ENCODE measurements around the gene GDPD3.

DNA sequence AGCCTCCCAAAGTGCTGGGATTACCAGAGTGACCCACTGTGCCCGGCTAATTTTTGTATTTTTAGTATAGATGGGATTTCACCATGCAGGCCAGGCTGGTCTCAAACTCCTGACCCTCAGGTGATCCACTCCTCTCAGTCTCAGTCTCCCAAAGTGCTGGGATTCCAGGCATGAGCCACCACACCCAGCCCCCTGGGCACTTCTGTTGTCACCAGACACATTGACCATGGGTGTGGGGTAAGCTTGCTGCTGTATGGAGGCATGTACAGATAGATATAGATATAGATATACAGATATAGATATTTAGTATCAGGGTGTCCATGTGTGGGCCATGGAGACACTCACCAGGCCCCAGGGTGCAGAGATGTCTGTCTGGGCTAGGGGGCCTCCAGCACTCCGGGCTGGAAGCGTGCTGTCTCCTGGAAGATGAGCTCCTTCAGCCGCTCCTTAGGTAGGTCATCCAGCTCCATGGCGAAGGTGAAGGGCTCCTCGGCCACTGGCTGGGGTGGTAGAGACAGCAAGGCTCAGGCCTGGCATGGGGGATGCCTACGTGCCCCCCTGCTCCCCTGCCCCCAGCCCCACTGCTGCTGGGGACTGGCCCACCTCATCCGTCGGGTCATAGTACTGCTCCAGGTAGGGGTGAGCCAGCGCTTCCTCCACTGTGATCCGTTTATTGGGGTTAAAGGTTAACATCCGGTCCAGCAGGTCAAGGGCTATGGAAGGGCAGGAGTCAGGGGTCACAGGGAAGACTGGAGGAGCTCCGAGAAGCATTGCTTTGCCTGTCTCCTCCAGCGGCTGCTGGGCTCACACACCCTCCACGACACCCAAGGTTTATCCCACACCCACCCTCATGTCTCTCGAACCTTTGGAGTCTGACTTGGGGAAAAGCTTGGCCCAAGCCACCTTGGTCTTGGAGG lies 3.2 kb upstream of the GDPD3 start:
- TF ChIP-seq, protein P1, sequence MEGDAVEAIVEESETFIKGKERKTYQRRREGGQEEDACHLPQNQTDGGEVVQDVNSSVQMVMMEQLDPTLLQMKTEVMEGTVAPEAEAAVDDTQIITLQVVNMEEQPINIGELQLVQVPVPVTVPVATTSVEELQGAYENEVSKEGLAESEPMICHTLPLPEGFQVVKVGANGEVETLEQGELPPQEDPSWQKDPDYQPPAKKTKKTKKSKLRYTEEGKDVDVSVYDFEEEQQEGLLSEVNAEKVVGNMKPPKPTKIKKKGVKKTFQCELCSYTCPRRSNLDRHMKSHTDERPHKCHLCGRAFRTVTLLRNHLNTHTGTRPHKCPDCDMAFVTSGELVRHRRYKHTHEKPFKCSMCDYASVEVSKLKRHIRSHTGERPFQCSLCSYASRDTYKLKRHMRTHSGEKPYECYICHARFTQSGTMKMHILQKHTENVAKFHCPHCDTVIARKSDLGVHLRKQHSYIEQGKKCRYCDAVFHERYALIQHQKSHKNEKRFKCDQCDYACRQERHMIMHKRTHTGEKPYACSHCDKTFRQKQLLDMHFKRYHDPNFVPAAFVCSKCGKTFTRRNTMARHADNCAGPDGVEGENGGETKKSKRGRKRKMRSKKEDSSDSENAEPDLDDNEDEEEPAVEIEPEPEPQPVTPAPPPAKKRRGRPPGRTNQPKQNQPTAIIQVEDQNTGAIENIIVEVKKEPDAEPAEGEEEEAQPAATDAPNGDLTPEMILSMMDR (IDR thresholded peaks at IDR 0.05) = no peak
- TF ChIP-seq POLR2A (IDR thresholded peaks at IDR 0.05; ENCODE audit: low read depth) = no peak
- no peak for TF ChIP-seq EP300 (IDR thresholded peaks at IDR 0.05)

Measured in esophagus muscularis mucosa (tissue), 4 donors.